ENCODE measurements around the gene CEP104. TPM values are rescaled to one million over a fixed set of nuclear protein-coding genes. Genes with fewer than 3 reads are reported as not detected.
"Not testable (repeated sequence)": the region's sequence is repeated elsewhere in the genome, so short reads cannot be mapped to it uniquely, and the experiment has no call there.

The CEP104 gene
- total RNA-seq, 1 experiment from 2014 or later: 34.5 TPM

DNA sequence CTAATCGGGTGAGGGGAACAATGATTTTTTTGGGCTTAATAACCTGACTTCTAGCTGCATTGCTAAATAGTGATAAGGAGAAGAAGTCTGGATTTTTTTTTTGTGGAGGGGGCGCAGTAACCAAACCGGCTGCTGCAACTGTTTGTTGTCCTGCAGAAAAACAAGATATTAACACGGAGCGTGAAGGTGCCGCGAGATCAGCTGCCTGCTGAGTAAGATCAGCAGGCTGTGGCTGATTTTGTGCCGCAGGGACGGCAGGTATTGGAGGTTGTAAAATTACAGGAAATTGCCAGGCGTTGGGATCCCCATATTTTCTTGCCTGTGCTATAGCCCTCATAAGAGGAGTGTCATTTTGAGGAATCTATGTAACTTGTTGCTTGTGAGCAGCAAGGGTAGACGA, 52.0 kb downstream of the CEP104 start:
- Histone ChIP-seq H3K14ac (ENCODE audit: insufficient read depth, low read length) (no peak overlapping the region), H3K79me1 (ENCODE audit: insufficient read depth, low read depth, low read length, poor library complexity, severe bottlenecking) (no peaks in the 10 kb centered on the region), H3K56ac (ENCODE audit: insufficient read length, low read depth, low read length) (no peak overlapping the region), H2BK20ac (ENCODE audit: low read depth, low read length, poor library complexity, severe bottlenecking) (no peak overlapping the region), H4K91ac (ENCODE audit: insufficient read length, low read depth, low read length) (no peak overlapping the region), H2BK12ac (ENCODE audit: insufficient read length, low read depth, low read length) (no peak overlapping the region), H2BK5ac (ENCODE audit: insufficient read length, low read length) (no peak overlapping the region), H4K20me1 (ENCODE audit: control insufficient read depth, insufficient read depth, insufficient read length) (no peaks in the 10 kb centered on the region), H3K27ac (ENCODE audit: insufficient read length, low read depth, low read length) (no peak overlapping the region), H3K27me3 (ENCODE audit: insufficient read depth, low read length) (no peaks in the 10 kb centered on the region), H3K4me1 (ENCODE audit: insufficient read depth, low read length) (no peaks in the 10 kb centered on the region), H2BK120ac (ENCODE audit: low read depth, low read length, poor library complexity, severe bottlenecking) (no peak overlapping the region), H4K5ac (ENCODE audit: insufficient read length, low read depth, low read length) (no peak overlapping the region), H3K79me2 (ENCODE audit: insufficient read depth, low read length) (no peaks in the 10 kb centered on the region), H4K8ac (replicated peaks; ENCODE audit: insufficient read length, low read depth, low read length) (no peak overlapping the region), H3K9ac (ENCODE audit: extremely low read depth, insufficient read length, low read length) (no peak overlapping the region), H2AK5ac (ENCODE audit: insufficient read length, low read length) (no peak overlapping the region), H3K4me2 (ENCODE audit: insufficient read depth, insufficient read length, low read length) (no peak overlapping the region), H3K9me3 (ENCODE audit: control insufficient read depth, low read depth, low read length) (peaks cover 13% of the 10 kb centered on the region), H3K4ac (ENCODE audit: low read depth, low read length) (no peak overlapping the region), H3K18ac (ENCODE audit: insufficient read length, low read depth, low read length) (no peak overlapping the region), H2AFZ (ENCODE audit: low read length) (no peak overlapping the region), H2BK15ac (ENCODE audit: low read depth, low read length) (0 out of 2 replicates have a peak overlapping the region, but pooled peaks have one; percentile 48), H3K23me2 (ENCODE audit: insufficient read length, low read depth, low read length, poor library complexity, severe bottlenecking) (no peaks in the 10 kb centered on the region), H3K23ac (ENCODE audit: insufficient read length, low read depth, low read length) (no peak overlapping the region), H3T11ph (ENCODE audit: low read length) (no peak overlapping the region)
- no CpG with 5 or more reads among the region's 11 CpGs for WGBS (ENCODE audit: extremely low coverage, insufficient read length, low lambda C conversion rate)
- peaks cover 0 to 2% of the 10 kb centered on the region in 2 experiments; a peak in 2 of 4 replicates for H3K4me1 Mint-ChIP-seq
- H3K27me3 Mint-ChIP-seq (ENCODE audit: low read depth): peaks cover 41% of the 10 kb centered on the region
- H3K36me3 Mint-ChIP-seq (ENCODE audit: insufficient read depth in 1 of 3, low read depth in 3 of 3): peaks cover 10 to 14% (median 13%) of the 10 kb centered on the region in 3 experiments
- H3K9me3 Mint-ChIP-seq: peaks cover 60% of the 10 kb centered on the region in 2 experiments
- H3K4me3 Mint-ChIP-seq: no peak overlapping the region
- H3K27ac Mint-ChIP-seq: no peak overlapping the region
- DNase-seq: no peak
- no peak for TF ChIP-seq CTCF (conservative IDR thresholded peaks at IDR 0.05)

DNA sequence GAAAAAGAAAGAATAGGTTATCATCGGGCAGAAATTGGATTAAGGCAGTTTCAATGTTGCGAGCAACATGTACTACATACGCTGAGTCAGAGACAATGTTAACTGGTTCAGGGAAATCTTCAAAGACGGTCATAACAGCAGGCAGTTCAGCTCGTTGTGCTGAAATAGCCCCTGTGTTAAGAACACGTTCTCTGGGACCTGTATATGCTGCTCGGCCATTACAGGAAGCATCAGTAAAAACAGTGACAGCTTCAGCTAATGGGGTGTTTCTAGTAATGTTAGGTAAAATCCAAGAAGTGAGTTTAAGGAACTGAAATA, 52.4 kb downstream of the CEP104 start:
- peaks cover 13% of the 10 kb centered on the region for H3K9me3 ChIP-seq (ENCODE audit: control insufficient read depth, low read depth, low read length)
- H3K79me1 ChIP-seq (ENCODE audit: insufficient read depth, low read depth, low read length, poor library complexity, severe bottlenecking); H2AFZ ChIP-seq (ENCODE audit: low read length); H2AK5ac ChIP-seq (ENCODE audit: insufficient read length, low read length); H3K27ac ChIP-seq (ENCODE audit: insufficient read length, low read depth, low read length); H3K79me2 ChIP-seq (ENCODE audit: insufficient read depth, low read length); H2BK120ac ChIP-seq (ENCODE audit: low read depth, low read length, poor library complexity, severe bottlenecking); H3K27ac Mint-ChIP-seq; H3K14ac ChIP-seq (ENCODE audit: insufficient read depth, low read length); H2BK20ac ChIP-seq (ENCODE audit: low read depth, low read length, poor library complexity, severe bottlenecking); DNase-seq; H3K23me2 ChIP-seq (ENCODE audit: insufficient read length, low read depth, low read length, poor library complexity, severe bottlenecking); H3K4me1 ChIP-seq (ENCODE audit: insufficient read depth, low read length); H2BK5ac ChIP-seq (ENCODE audit: insufficient read length, low read length); H3K4me2 ChIP-seq (ENCODE audit: insufficient read depth, insufficient read length, low read length); H4K20me1 ChIP-seq (ENCODE audit: control insufficient read depth, insufficient read depth, insufficient read length); H2BK12ac ChIP-seq (ENCODE audit: insufficient read length, low read depth, low read length); H4K91ac ChIP-seq (ENCODE audit: insufficient read length, low read depth, low read length); H4K5ac ChIP-seq (ENCODE audit: insufficient read length, low read depth, low read length); H3K4me3 Mint-ChIP-seq; H3K18ac ChIP-seq (ENCODE audit: insufficient read length, low read depth, low read length); H3T11ph ChIP-seq (ENCODE audit: low read length); H3K56ac ChIP-seq (ENCODE audit: insufficient read length, low read depth, low read length); H3K23ac ChIP-seq (ENCODE audit: insufficient read length, low read depth, low read length); H3K4ac ChIP-seq (ENCODE audit: low read depth, low read length); H3K4me1 Mint-ChIP-seq; H4K8ac ChIP-seq (replicated peaks; ENCODE audit: insufficient read length, low read depth, low read length); H3K27me3 ChIP-seq (ENCODE audit: insufficient read depth, low read length); H3K9ac ChIP-seq (ENCODE audit: extremely low read depth, insufficient read length, low read length); H2BK15ac ChIP-seq (ENCODE audit: low read depth, low read length): not testable (repeated sequence)
- peaks cover 60 to 62% of the 10 kb centered on the region in 2 experiments for H3K9me3 Mint-ChIP-seq
- WGBS (ENCODE audit: extremely low coverage, insufficient read length, low lambda C conversion rate): no CpG with 5 or more reads among the region's 7 CpGs
- peaks cover 10 to 15% (median 14%) of the 10 kb centered on the region in 3 experiments for H3K36me3 Mint-ChIP-seq (ENCODE audit: insufficient read depth in 1 of 3, low read depth in 3 of 3)
- H3K27me3 Mint-ChIP-seq (ENCODE audit: low read depth): peaks cover 38% of the 10 kb centered on the region

Measured in H9 (cell line).